CD14-positive monocyte (primary cell): Measurements from ENCODE around the gene AIFM1. TPM values are rescaled to one million over a fixed set of nuclear protein-coding genes. Genes with fewer than 3 reads are reported as not detected.

Experiments used
- DNase-seq, 3 donors: peaks; one replicate each; pipeline ENCODE4 v3.0.0-alpha.2; 2011 to 2022
- H2AFZ ChIP-seq: 2 replicates; pipeline ENCODE4 v1.6.0; 2012; ENCODE audit warnings: mild to moderate bottlenecking, low read depth, low read length, inconsistent platforms; ENCODE audit not compliant: insufficient read depth, poor library complexity, severe bottlenecking
- H3K27ac ChIP-seq, 2 donors: 1 replicate in 1 of 2; 2 replicates in 1 of 2; pipeline ENCODE4 v1.5.1; 2012 to 2013; ENCODE audit warnings: low read length in 2 of 2, control low read depth in 1 of 2, inconsistent platforms in 1 of 2, low read depth in 1 of 2, mild to moderate bottlenecking in 1 of 2
- H3K27me3 ChIP-seq, 2 donors: one replicate each; pipeline versions ENCODE4 v1.6.0 to v1.6.1; 2011 to 2013; ENCODE audit warnings: low read length in 2 of 2; ENCODE audit not compliant: control insufficient read depth in 2 of 2, insufficient read depth in 2 of 2
- H3K36me3 ChIP-seq, 2 donors: replicated peaks in 1 of 2; 1 replicate in 1 of 2; 2 replicates in 1 of 2; pipeline versions ENCODE4 v1.5.1 to v1.6.1; 2012 to 2013; ENCODE audit warnings: low read length in 2 of 2, control low read depth in 1 of 2, inconsistent platforms in 1 of 2, mild to moderate bottlenecking in 1 of 2; ENCODE audit not compliant: insufficient read depth in 2 of 2, control insufficient read depth in 1 of 2
- H3K4me1 ChIP-seq, 2 donors: 1 replicate in 1 of 2; 2 replicates in 1 of 2; pipeline versions ENCODE4 v1.5.1 to v1.6.1; 2012 to 2013; ENCODE audit warnings: low read length in 2 of 2, control low read depth in 1 of 2, inconsistent platforms in 1 of 2, mild to moderate bottlenecking in 1 of 2, moderate library complexity in 1 of 2; ENCODE audit not compliant: insufficient read depth in 2 of 2, control insufficient read depth in 1 of 2
- H3K4me2 ChIP-seq: replicated peaks from 2 replicates; pipeline ENCODE3; 2012; ENCODE audit warnings: low read length, moderate library complexity, mild to moderate bottlenecking; ENCODE audit not compliant: poor library complexity, severe bottlenecking; ENCODE audit errors: extremely low read depth
- H3K4me3 ChIP-seq, 3 experiments: fragments of 200-600 bp in 1 of 3; sonication (generic) in 1 of 3; replicated peaks in 1 of 3; 1 replicate in 2 of 3; 2 replicates in 1 of 3; pipeline ENCODE4 v1.5.1; 2011 to 2013; ENCODE audit warnings: low read length in 3 of 3, mild to moderate bottlenecking in 3 of 3, control low read depth in 2 of 3, low read depth in 2 of 3, inconsistent platforms in 1 of 3, moderate library complexity in 1 of 3
- H3K79me2 ChIP-seq: 2 replicates; pipeline ENCODE4 v1.6.0; 2012; ENCODE audit warnings: mild to moderate bottlenecking, control low read depth, inconsistent platforms, low read length, moderate library complexity; ENCODE audit not compliant: insufficient read depth
- H3K9ac ChIP-seq: 2 replicates; pipeline ENCODE4 v1.6.0; 2017; ENCODE audit warnings: low read length, mild to moderate bottlenecking; ENCODE audit not compliant: insufficient read depth, poor library complexity, severe bottlenecking
- H3K9me3 ChIP-seq, 2 donors: replicated peaks in 1 of 2; 1 replicate in 1 of 2; 2 replicates in 1 of 2; pipeline versions ENCODE4 v1.5.1 to v1.6.1; 2012 to 2013; ENCODE audit warnings: low read length in 2 of 2, control low read depth in 1 of 2; ENCODE audit not compliant: control insufficient read depth in 1 of 2, insufficient read depth in 1 of 2
- H4K20me1 ChIP-seq: 2 replicates; pipeline ENCODE4 v1.6.0; 2012; ENCODE audit warnings: mild to moderate bottlenecking, low read length, control low read depth, moderate library complexity; ENCODE audit not compliant: insufficient read depth
- H3K27ac Mint-ChIP-seq, 7 donors: one replicate each; pipeline ENCODE4 v1.8.0; 2020; ENCODE audit warnings: mild to moderate bottlenecking in 7 of 7, mixed read lengths in 7 of 7, moderate library complexity in 6 of 7, inconsistent platforms in 2 of 7
- H3K27me3 Mint-ChIP-seq, 3 donors: one replicate each; pipeline ENCODE4 v1.8.0; 2021 to 2022; ENCODE audit warnings: low read depth in 3 of 3, mild to moderate bottlenecking in 3 of 3, mixed read lengths in 3 of 3, moderate library complexity in 3 of 3, inconsistent platforms in 1 of 3
- H3K36me3 Mint-ChIP-seq, 2 donors: one replicate each; pipeline ENCODE4 v1.8.0; 2020; ENCODE audit warnings: mixed read lengths in 2 of 2, inconsistent platforms in 1 of 2, mild to moderate bottlenecking in 1 of 2
- H3K4me1 Mint-ChIP-seq: one replicate; pipeline ENCODE4 v1.8.0; 2020; ENCODE audit warnings: mild to moderate bottlenecking, mixed read lengths
- H3K4me3 Mint-ChIP-seq, 2 donors: one replicate each; pipeline ENCODE4 v1.8.0; 2020; ENCODE audit warnings: mild to moderate bottlenecking in 2 of 2, mixed read lengths in 2 of 2, moderate library complexity in 1 of 2
- H3K9me3 Mint-ChIP-seq, 7 donors: one replicate each; pipeline ENCODE4 v1.8.0; 2020 to 2022; ENCODE audit warnings: mixed read lengths in 7 of 7, mild to moderate bottlenecking in 6 of 7, moderate library complexity in 6 of 7, inconsistent platforms in 2 of 7
- CTCF ChIP-seq: fragments of 200-600 bp; IDR thresholded peaks from one replicate; pipeline ENCODE4 v1.8.0; 2022; ENCODE audit warnings: antibody characterized with exemption, mild to moderate bottlenecking
- WGBS: methylation state at CpG from one replicate; pipeline ENCODE4 v1.1.5; 2013; ENCODE audit warnings: missing lambda C conversion rate; ENCODE audit not compliant: insufficient coverage; 5-methylcytosine and 5-hydroxymethylcytosine counted together
- intact Hi-C, 2 donors: fragments of 100-400 bp; cut with micrococcal nuclease; formaldehyde crosslinking; loops; one replicate each; pipeline versions ENCODE4 v1.15.0 to v1.15.1; 2023
- polyA plus RNA-seq, 3 donors: library from polyadenylated mRNA; depleted of rRNA in 1 of 3; unstranded in 2 of 3; stranded (reverse) in 1 of 3; fragments of 300-500 nt in 2 of 3; fragments of >200 nt in 1 of 3; fragmentation: Illumina TruSeq in 2 of 3; gene quantifications; 1 replicate in 2 of 3; 2 replicates in 1 of 3; pipeline ENCODE4 v1.2.3, GENCODE V29; 2012 to 2021

The AIFM1 gene
- polyA plus RNA-seq, 3 donors, result 15.1 to 19.1 (median 18.6) TPM

GRCh38 chrX:130114141-130114588 lies 51.5 kb downstream of the AIFM1 start:
- no peak overlapping the region for H3K27ac ChIP-seq
- peaks cover 4% of the 10 kb centered on the region for H4K20me1 ChIP-seq
- no peak overlapping the region for H3K4me2 ChIP-seq
- WGBS, result 84% methylated on average over 5 of the region's 9 CpGs
- no peak for DNase-seq
- H3K27me3 ChIP-seq, result no peaks in the 10 kb centered on the region
- intact Hi-C loops, result no loop called here
- peaks cover 29% of the 10 kb centered on the region for H3K79me2 ChIP-seq
- no peak for TF ChIP-seq CTCF
- Mint-ChIP-seq H3K36me3 (peaks cover 0 to 3% of the 10 kb centered on the region in 2 donors), H3K27ac (peak overlapping the region in 1 of 7 donors; percentile 25), H3K4me1 (peaks cover 39% of the 10 kb centered on the region), H3K27me3 (peaks cover 0 to 6% (median 5%) of the 10 kb centered on the region in 3 donors), H3K9me3 (peaks cover 0 to 7% (median 3%) of the 10 kb centered on the region in 7 donors), H3K4me3 (no peak overlapping the region)
- no peaks in the 10 kb centered on the region for H3K36me3 ChIP-seq
- no peak overlapping the region for H3K9ac ChIP-seq
- H3K9me3 ChIP-seq, result no peaks in the 10 kb centered on the region
- no peak overlapping the region for H2AFZ ChIP-seq
- H3K4me3 ChIP-seq, result no peak overlapping the region
- peaks cover 21 to 30% of the 10 kb centered on the region in 2 donors for H3K4me1 ChIP-seq

- Histone ChIP-seq H3K27ac (peak overlapping the region; percentile 67 to 74), H3K36me3 (peaks cover 3 to 5% of the 10 kb centered on the region in 2 donors), H3K27me3 (no peaks in the 10 kb centered on the region), H3K4me3 (peak overlapping the region; percentile 18 to 67 (median 41)), H3K9me3 (no peaks in the 10 kb centered on the region), H3K4me1 (peaks cover 36 to 39% of the 10 kb centered on the region in 2 donors), H4K20me1 (peaks cover 29% of the 10 kb centered on the region), H3K79me2 (peaks cover 56% of the 10 kb centered on the region), H3K9ac (peak overlapping the region; percentile 46), H3K4me2 (peak overlapping the region; percentile 71), H2AFZ (no peak overlapping the region)
- intact Hi-C loops, result no loop called here
- Mint-ChIP-seq H3K27me3 (peaks cover 0 to 8% (median 6%) of the 10 kb centered on the region in 3 donors), H3K4me3 (peak overlapping the region; percentile 70 to 77), H3K4me1 (peaks cover 40% of the 10 kb centered on the region), H3K36me3 (peaks cover 10% of the 10 kb centered on the region in 2 donors), H3K27ac (peak overlapping the region; percentile 10 to 81 (median 75)), H3K9me3 (peaks cover 0 to 8% (median 4%) of the 10 kb centered on the region in 7 donors)
- 19% methylated on average over 7 of the region's 43 CpGs for WGBS
- no peak for TF ChIP-seq CTCF
- DNase-seq, result peak in 1 of 3 donors; percentile 22
Measured at GRCh38 chrX:130111220-130112154, 54.2 kb downstream of the AIFM1 start.
